Keratinocyte (primary cell): ENCODE measurements around the gene MAP3K2. TPM values are rescaled to one million over a fixed set of nuclear protein-coding genes. Genes with fewer than 3 reads are reported as not detected.

Source experiments
- DNase-seq: peaks from one replicate; pipeline ENCODE4 v3.0.0-alpha.2; 2011; ENCODE audit warnings: low read depth, missing footprints, low spot score
- FAIRE-seq: peaks from 2 replicates; lab custom pipeline; 2011; peaks lifted over from hg19 to GRCh38; lab: Jason Lieb, UNC
- H2AFZ ChIP-seq: 2 replicates; pipeline ENCODE4 v1.6.0; 2012; ENCODE audit warnings: low read length, control low read depth, inconsistent platforms; ENCODE audit not compliant: control insufficient read depth
- H3K27ac ChIP-seq: 2 replicates; pipeline ENCODE4 v1.5.1; 2011; ENCODE audit warnings: low read length; ENCODE audit not compliant: control insufficient read depth, insufficient read depth
- H3K27me3 ChIP-seq: 3 replicates; pipeline ENCODE4 v1.6.0; 2011; ENCODE audit warnings: low read length; ENCODE audit not compliant: control insufficient read depth, insufficient read depth; ENCODE audit errors: extremely low read depth
- H3K36me3 ChIP-seq, 2 experiments: 2 replicates in 1 of 2; 3 replicates in 1 of 2; pipeline ENCODE4 v1.5.1; 2011; ENCODE audit warnings: low read length in 2 of 2, mild to moderate bottlenecking in 1 of 2; ENCODE audit not compliant: control insufficient read depth in 2 of 2, insufficient read depth in 2 of 2; ENCODE audit errors: extremely low read depth in 1 of 2
- H3K4me1 ChIP-seq: 3 replicates; pipeline ENCODE4 v1.5.1; 2011; ENCODE audit warnings: low read length; ENCODE audit not compliant: control insufficient read depth, insufficient read depth; ENCODE audit errors: extremely low read depth
- H3K4me2 ChIP-seq: 3 replicates; pipeline ENCODE4 v1.6.0; 2011; ENCODE audit warnings: low read depth, low read length; ENCODE audit not compliant: control insufficient read depth, insufficient read depth; ENCODE audit errors: extremely low read depth
- H3K4me3 ChIP-seq, 3 experiments: fragments of 200-600 bp in 1 of 3; sonication (generic) in 1 of 3; 2 replicates in 2 of 3; 3 replicates in 1 of 3; pipeline ENCODE4 v1.5.1; 2011 to 2016; ENCODE audit warnings: low read length in 3 of 3, mild to moderate bottlenecking in 3 of 3, control low read depth in 2 of 3, inconsistent platforms in 1 of 3, low read depth in 1 of 3, mixed read lengths in 1 of 3, mixed run types in 1 of 3, moderate library complexity in 1 of 3; ENCODE audit not compliant: control insufficient read depth in 2 of 3, insufficient read depth in 2 of 3; ENCODE audit errors: extremely low read depth in 1 of 3
- H3K79me2 ChIP-seq: 2 replicates; pipeline ENCODE4 v1.6.0; 2012; ENCODE audit warnings: low read length; ENCODE audit not compliant: control insufficient read depth, insufficient read depth
- H3K9ac ChIP-seq: 3 replicates; pipeline ENCODE4 v1.6.0; 2011; ENCODE audit warnings: low read length; ENCODE audit not compliant: control insufficient read depth, insufficient read depth; ENCODE audit errors: extremely low read depth
- H3K9me1 ChIP-seq: 3 replicates; pipeline ENCODE4 v1.6.0; 2011; ENCODE audit warnings: low read length; ENCODE audit not compliant: control insufficient read depth, insufficient read depth; ENCODE audit errors: extremely low read depth
- H3K9me3 ChIP-seq: 2 replicates; pipeline ENCODE4 v1.5.1; 2012; ENCODE audit warnings: low read depth, low read length; ENCODE audit not compliant: control insufficient read depth
- H4K20me1 ChIP-seq: 3 replicates; pipeline ENCODE4 v1.6.0; 2011; ENCODE audit warnings: low read length; ENCODE audit not compliant: control insufficient read depth, insufficient read depth; ENCODE audit errors: extremely low read depth
- CTCF ChIP-seq, 3 experiments: IDR thresholded peaks in 1 of 3; conservative IDR thresholded peaks in 1 of 3; optimal IDR thresholded peaks in 1 of 3; 2 replicates in 2 of 3; 3 replicates in 1 of 3; pipeline versions ENCODE3 to v1.5.1; 2011; ENCODE audit warnings: low read length in 3 of 3, mild to moderate bottlenecking in 3 of 3, moderate library complexity in 2 of 3, control low read depth in 1 of 3, inconsistent platforms in 1 of 3; ENCODE audit not compliant: insufficient read depth in 2 of 3; ENCODE audit errors: extremely low read depth in 1 of 3
- EZH2 ChIP-seq: IDR thresholded peaks from one replicate; pipeline ENCODE4 v1.6.1; 2012; ENCODE audit warnings: inconsistent platforms, mild to moderate bottlenecking, low read length, moderate library complexity
- dilution Hi-C: fragments of 300-500 bp; cut with MboI; formaldehyde crosslinking; loops from one replicate; pipeline ENCODE4 v1.7.0; 2020; ENCODE audit warnings: low sequenced_read_pairs; ENCODE audit not compliant: extremely low pct_ligation_motif_present
- polyA plus RNA-seq, 5 experiments: library from polyadenylated mRNA; depleted of rRNA in 3 of 5; stranded (reverse) in 3 of 5; stranded (forward) in 1 of 5; unstranded in 1 of 5; fragments of >200 nt; gene quantifications; 1 replicate in 1 of 5; 2 replicates in 3 of 5; 3 replicates in 1 of 5; pipeline versions ENCODE4 v1.2.1 to v1.2.3, GENCODE V29; 2011 to 2012; ENCODE audit warnings: missing spikeins in 2 of 5, low read depth in 1 of 5, low replicate concordance in 1 of 5

Gene MAP3K2
- polyA plus RNA-seq, 1 donor (not counting 4 experiments of a cell fraction or from before 2014, with no cell fraction given) = 11.9 TPM

- Histone ChIP-seq H3K4me3 (no peak overlapping the region), H3K4me2 (no peak overlapping the region), H3K79me2 (no peaks in the 10 kb centered on the region), H4K20me1 (no peaks in the 10 kb centered on the region), H3K9me3 (no peaks in the 10 kb centered on the region), H3K9me1 (no peaks in the 10 kb centered on the region), H3K36me3 (no peaks in the 10 kb centered on the region), H2AFZ (no peak overlapping the region), H3K27ac (no peak overlapping the region), H3K4me1 (peaks cover 15% of the 10 kb centered on the region), H3K9ac (no peak overlapping the region), H3K27me3 (peaks cover 20% of the 10 kb centered on the region)
- no peak for FAIRE-seq
- no peak for TF ChIP-seq EZH2
- TF ChIP-seq CTCF (optimal IDR thresholded peaks at IDR 0.05 in 1 of 3, IDR thresholded peaks at IDR 0.05 in 1 of 3, conservative IDR thresholded peaks at IDR 0.05 in 1 of 3; ENCODE audit: extremely low read depth in 1 of 3, insufficient read depth in 2 of 3, low read length in 3 of 3) = no peak
- dilution Hi-C loops = no loop called here
- no peak for DNase-seq
Observed at GRCh38 chr2:127419448-127420038, 31.8 kb upstream of the MAP3K2 start.

- no peak for FAIRE-seq
- dilution Hi-C loops = no loop called here
Observed at GRCh38 chr2:127419112-127419430, 31.3 kb upstream of the MAP3K2 start.

More at GRCh38 chr2:127419112-127419430, 31.3 kb upstream of the MAP3K2 start:
- peaks cover 20% of the 10 kb centered on the region for H3K27me3 ChIP-seq
- H3K9me3 ChIP-seq = no peaks in the 10 kb centered on the region
- no peaks in the 10 kb centered on the region for H4K20me1 ChIP-seq
- no peak overlapping the region for H2AFZ ChIP-seq
- no peak overlapping the region for H3K9ac ChIP-seq
- no peak overlapping the region for H3K27ac ChIP-seq
- H3K79me2 ChIP-seq = no peaks in the 10 kb centered on the region
- no peak for DNase-seq
- TF ChIP-seq CTCF (optimal IDR thresholded peaks at IDR 0.05 in 1 of 3, IDR thresholded peaks at IDR 0.05 in 1 of 3, conservative IDR thresholded peaks at IDR 0.05 in 1 of 3; ENCODE audit: extremely low read depth in 1 of 3, insufficient read depth in 2 of 3, low read length in 3 of 3) (no peak), EZH2 (no peak)
- H3K9me1 ChIP-seq = no peaks in the 10 kb centered on the region
- peaks cover 15% of the 10 kb centered on the region for H3K4me1 ChIP-seq
- H3K4me2 ChIP-seq = no peak overlapping the region
- H3K36me3 ChIP-seq = no peaks in the 10 kb centered on the region
- no peak overlapping the region for H3K4me3 ChIP-seq
